ENCODE measurements around the gene ACO2. TPM values are rescaled to one million over a fixed set of nuclear protein-coding genes. Genes with fewer than 3 reads are reported as not detected.
"Not testable (repeated sequence)": the region's sequence is repeated elsewhere in the genome, so short reads cannot be mapped to it uniquely, and the experiment has no call there.

Gene ACO2
- total RNA-seq, 1 donor from 2014 or later = 114 TPM

GRCh38 chr22:41557401-41558240, 88.7 kb downstream of the ACO2 start:
- no peak for TF ChIP-seq CTCF (IDR thresholded peaks at IDR 0.05; ENCODE audit: partially characterized antibody, unreplicated experiment)
- Mint-ChIP-seq H3K4me3 (ENCODE audit: unreplicated experiment) (peak overlapping the region; percentile 71), H3K36me3 (ENCODE audit: unreplicated experiment) (no peaks in the 10 kb centered on the region), H3K9me3 (ENCODE audit: unreplicated experiment) (peaks cover 1% of the 10 kb centered on the region), H3K4me1 (ENCODE audit: low read depth, unreplicated experiment) (peaks cover 33% of the 10 kb centered on the region), H3K27ac (ENCODE audit: unreplicated experiment) (peak overlapping the region; percentile 91), H3K27me3 (ENCODE audit: unreplicated experiment) (peaks cover 6% of the 10 kb centered on the region)
- peak; percentile 51 for DNase-seq

- not testable (repeated sequence) for H3K36me3 Mint-ChIP-seq (ENCODE audit: unreplicated experiment); DNase-seq
- peaks cover 35% of the 10 kb centered on the region for H3K4me1 Mint-ChIP-seq (ENCODE audit: low read depth, unreplicated experiment)
Observed at GRCh38 chr22:41558241-41558630, 89.3 kb downstream of the ACO2 start.

GRCh38 chr22:41560095-41560471, 91.2 kb downstream of the ACO2 start:
- peaks cover 6% of the 10 kb centered on the region for H3K27me3 Mint-ChIP-seq (ENCODE audit: unreplicated experiment)
- H3K9me3 Mint-ChIP-seq (ENCODE audit: unreplicated experiment) = peaks cover 1% of the 10 kb centered on the region
- no peak for TF ChIP-seq CTCF (IDR thresholded peaks at IDR 0.05; ENCODE audit: partially characterized antibody, unreplicated experiment)
- H3K36me3 Mint-ChIP-seq (ENCODE audit: unreplicated experiment) = no peaks in the 10 kb centered on the region
- peak overlapping the region; percentile 18 for H3K4me3 Mint-ChIP-seq (ENCODE audit: unreplicated experiment)
- peaks cover 35% of the 10 kb centered on the region for H3K4me1 Mint-ChIP-seq (ENCODE audit: low read depth, unreplicated experiment)
- no peak overlapping the region for H3K27ac Mint-ChIP-seq (ENCODE audit: unreplicated experiment)
- peak; percentile 33 for DNase-seq

More at GRCh38 chr22:41558241-41558630, 89.3 kb downstream of the ACO2 start:
- not testable (repeated sequence) for H3K27me3 Mint-ChIP-seq (ENCODE audit: unreplicated experiment); H3K4me3 Mint-ChIP-seq (ENCODE audit: unreplicated experiment); H3K9me3 Mint-ChIP-seq (ENCODE audit: unreplicated experiment); H3K27ac Mint-ChIP-seq (ENCODE audit: unreplicated experiment)

GRCh38 chr22:41561335-41561734, 92.4 kb downstream of the ACO2 start:
- Mint-ChIP-seq H3K4me1 (ENCODE audit: low read depth, unreplicated experiment) (peaks cover 33% of the 10 kb centered on the region), H3K27ac (ENCODE audit: unreplicated experiment) (peak overlapping the region; percentile 88), H3K9me3 (ENCODE audit: unreplicated experiment) (peaks cover 4% of the 10 kb centered on the region), H3K27me3 (ENCODE audit: unreplicated experiment) (peaks cover 5% of the 10 kb centered on the region), H3K36me3 (ENCODE audit: unreplicated experiment) (no peaks in the 10 kb centered on the region), H3K4me3 (ENCODE audit: unreplicated experiment) (peak overlapping the region; percentile 81)
- DNase-seq = peak; percentile 56
- no peak for TF ChIP-seq CTCF (IDR thresholded peaks at IDR 0.05; ENCODE audit: partially characterized antibody, unreplicated experiment)

- peaks cover 5% of the 10 kb centered on the region for H3K27me3 Mint-ChIP-seq (ENCODE audit: unreplicated experiment)
- no peak overlapping the region for H3K27ac Mint-ChIP-seq (ENCODE audit: unreplicated experiment)
- DNase-seq = no peak
- peak overlapping the region; percentile 81 for H3K4me3 Mint-ChIP-seq (ENCODE audit: unreplicated experiment)
- peaks cover 31% of the 10 kb centered on the region for H3K4me1 Mint-ChIP-seq (ENCODE audit: low read depth, unreplicated experiment)
- peaks cover 4% of the 10 kb centered on the region for H3K9me3 Mint-ChIP-seq (ENCODE audit: unreplicated experiment)
- TF ChIP-seq CTCF (IDR thresholded peaks at IDR 0.05; ENCODE audit: partially characterized antibody, unreplicated experiment) = no peak
- H3K36me3 Mint-ChIP-seq (ENCODE audit: unreplicated experiment) = no peaks in the 10 kb centered on the region
Observed at GRCh38 chr22:41561788-41562187, 92.9 kb downstream of the ACO2 start.
